Transverse colon (tissue), 4 donors: ENCODE data around the gene ZNF609. TPM values are rescaled to one million over a fixed set of nuclear protein-coding genes. Genes with fewer than 3 reads are reported as not detected.

Experiments
- DNase-seq: peaks from one replicate; pipeline ENCODE4 v3.0.0-alpha.2; 2019
- H3K27ac ChIP-seq, 4 donors: fragments of 200-600 bp; sonication (generic); 2 replicates each; pipeline ENCODE4 v1.5.1; 2016 to 2018; ENCODE audit warnings: inconsistent platforms in 4 of 4
- H3K27me3 ChIP-seq: fragments of 200-600 bp; sonication (generic); 2 replicates; pipeline ENCODE4 v1.5.1; 2017; ENCODE audit warnings: inconsistent platforms
- H3K36me3 ChIP-seq, 4 donors: fragments of 200-600 bp; sonication (generic); 2 replicates each; pipeline ENCODE4 v1.5.1; 2017 to 2019; ENCODE audit warnings: inconsistent platforms in 4 of 4
- H3K4me1 ChIP-seq, 4 donors: fragments of 200-600 bp; sonication (generic); 2 replicates each; pipeline ENCODE4 v1.5.1; 2017 to 2020; ENCODE audit warnings: inconsistent platforms in 4 of 4
- H3K4me3 ChIP-seq, 4 donors: fragments of 200-600 bp; sonication (generic); 1 replicate in 1 of 4; 2 replicates in 3 of 4; pipeline versions ENCODE4 v1.5.1 to v1.6.1; 2017 to 2019; ENCODE audit warnings: inconsistent platforms in 4 of 4
- H3K9me3 ChIP-seq, 2 donors: fragments of 200-600 bp; sonication (generic); 2 replicates each; pipeline ENCODE4 v1.5.1; 2017 to 2019; ENCODE audit warnings: inconsistent platforms in 2 of 2
- EP300 ChIP-seq: sonication (generic); formaldehyde crosslinking; IDR thresholded peaks from one replicate; pipeline ENCODE4 v1.6.1; 2017; ENCODE audit warnings: antibody characterized with exemption, low read depth
- POLR2A ChIP-seq: fragments of 450-650 bp; IDR thresholded peaks from one replicate; pipeline ENCODE4 v1.6.1; 2016; ENCODE audit warnings: antibody characterized with exemption, mild to moderate bottlenecking, moderate library complexity
- POLR2AphosphoS5 ChIP-seq, 3 donors: sonication (generic); formaldehyde crosslinking; IDR thresholded peaks; one replicate each; pipeline ENCODE4 v1.6.1; 2016; ENCODE audit warnings: antibody characterized with exemption in 3 of 3
- WGBS, 2 donors: methylation state at CpG; one replicate each; pipeline ENCODE4 v1.1.5; 2018; ENCODE audit warnings: low coverage in 1 of 2; 5-methylcytosine and 5-hydroxymethylcytosine counted together
- in situ Hi-C, 4 donors: fragments of 200-750 bp; cut with MboI; loops; one replicate each; pipeline versions ENCODE4 v1.15.0 to v1.15.1; 2017; ENCODE audit warnings: low sequenced_read_pairs in 3 of 4, low pct_ligation_motif_present in 1 of 4, low pct_unique_long_range_greater_than_20kb in 1 of 4
- intact Hi-C: fragments of 100-400 bp; cut with DNase I; formaldehyde crosslinking; loops from one replicate; pipeline ENCODE4 v1.15.1; 2023; ENCODE audit warnings: low total_unique reads
- total RNA-seq, 4 donors: library from RNA; depleted of rRNA; stranded (reverse); fragments of >200 nt; gene quantifications; one replicate each; pipeline ENCODE4 v1.1.0, GENCODE V29; 2016
- TF ChIP-seq, protein P1 (sequence below), 5 experiments: fragments of 200-600 bp in 3 of 5; fragments of 450-650 bp in 2 of 5; sonication (generic) in 3 of 5; IDR thresholded peaks; 1 replicate in 2 of 5; 2 replicates in 3 of 5; pipeline ENCODE4 v1.5.1; 2016 to 2017; ENCODE audit warnings: antibody characterized with exemption in 5 of 5, inconsistent platforms in 3 of 5, mild to moderate bottlenecking in 2 of 5, moderate library complexity in 1 of 5

The ZNF609 gene
- total RNA-seq, 4 donors from 2014 or later = 16.1 to 34.8 (median 28.2) TPM

- WGBS, 2 donors = 98% methylated on average over 3 of the region's 3 CpGs; no CpG with 5 or more reads in 1 of the 2 donors
- in situ Hi-C loops (no loop called here), intact Hi-C loops (no loop called here)
- no peak for DNase-seq
- peaks cover 0 to 27% (median 0%) of the 10 kb centered on the region in 4 donors for H3K4me1 ChIP-seq
- H3K36me3 ChIP-seq = no peaks in the 10 kb centered on the region
- H3K27me3 ChIP-seq = no peaks in the 10 kb centered on the region
- no peak overlapping the region for H3K4me3 ChIP-seq
- TF ChIP-seq, protein P1, sequence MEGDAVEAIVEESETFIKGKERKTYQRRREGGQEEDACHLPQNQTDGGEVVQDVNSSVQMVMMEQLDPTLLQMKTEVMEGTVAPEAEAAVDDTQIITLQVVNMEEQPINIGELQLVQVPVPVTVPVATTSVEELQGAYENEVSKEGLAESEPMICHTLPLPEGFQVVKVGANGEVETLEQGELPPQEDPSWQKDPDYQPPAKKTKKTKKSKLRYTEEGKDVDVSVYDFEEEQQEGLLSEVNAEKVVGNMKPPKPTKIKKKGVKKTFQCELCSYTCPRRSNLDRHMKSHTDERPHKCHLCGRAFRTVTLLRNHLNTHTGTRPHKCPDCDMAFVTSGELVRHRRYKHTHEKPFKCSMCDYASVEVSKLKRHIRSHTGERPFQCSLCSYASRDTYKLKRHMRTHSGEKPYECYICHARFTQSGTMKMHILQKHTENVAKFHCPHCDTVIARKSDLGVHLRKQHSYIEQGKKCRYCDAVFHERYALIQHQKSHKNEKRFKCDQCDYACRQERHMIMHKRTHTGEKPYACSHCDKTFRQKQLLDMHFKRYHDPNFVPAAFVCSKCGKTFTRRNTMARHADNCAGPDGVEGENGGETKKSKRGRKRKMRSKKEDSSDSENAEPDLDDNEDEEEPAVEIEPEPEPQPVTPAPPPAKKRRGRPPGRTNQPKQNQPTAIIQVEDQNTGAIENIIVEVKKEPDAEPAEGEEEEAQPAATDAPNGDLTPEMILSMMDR (IDR thresholded peaks at IDR 0.05) = no peak
- TF ChIP-seq POLR2AphosphoS5 (IDR thresholded peaks at IDR 0.05) (no peak), POLR2A (no peak), EP300 (no peak)
- no peak overlapping the region for H3K27ac ChIP-seq
- no peaks in the 10 kb centered on the region for H3K9me3 ChIP-seq
These were observed 53.4 kb downstream of the ZNF609 start for GRCh38 chr15:64513823-64514222.

- no peak for DNase-seq
These were observed 54.8 kb downstream of the ZNF609 start for GRCh38 chr15:64515196-64515595.

DNA sequence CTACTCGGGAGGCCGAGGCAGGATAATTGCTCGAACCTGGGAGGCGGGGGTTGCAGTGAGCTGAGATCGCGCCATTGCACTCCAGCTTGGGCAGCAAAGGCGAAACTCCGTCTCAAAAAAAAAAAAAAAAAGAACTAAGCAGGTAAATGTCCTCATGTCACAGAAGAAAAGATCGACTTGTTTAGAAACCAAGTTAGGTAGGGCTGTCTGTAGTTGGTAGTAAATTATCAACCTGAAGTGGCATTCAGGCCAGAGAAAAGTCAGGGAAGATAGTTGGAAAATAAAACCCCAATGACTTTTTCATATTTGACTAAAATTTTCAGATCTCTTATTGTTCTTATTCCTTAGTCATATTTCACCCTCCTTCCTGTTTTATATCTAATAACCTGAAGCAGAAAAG lies 55.4 kb downstream of the ZNF609 start:
- H3K36me3 ChIP-seq = no peaks in the 10 kb centered on the region
- 87 to 96% methylated on average over 8 to 9 of the region's 9 CpGs for WGBS, 2 donors
- no peak for TF ChIP-seq POLR2AphosphoS5 (IDR thresholded peaks at IDR 0.05)
- no peak for TF ChIP-seq POLR2A
- TF ChIP-seq EP300 = no peak
- TF ChIP-seq, protein P1 (IDR thresholded peaks at IDR 0.05) = no peak
- H3K27me3 ChIP-seq = no peaks in the 10 kb centered on the region
- intact Hi-C loops (no loop called here), in situ Hi-C loops (no loop called here)
- no peaks in the 10 kb centered on the region for H3K9me3 ChIP-seq
- H3K4me1 ChIP-seq = peaks cover 2 to 36% (median 2%) of the 10 kb centered on the region in 4 donors
- no peak overlapping the region for H3K4me3 ChIP-seq
- DNase-seq = no peak
- H3K27ac ChIP-seq = no peak overlapping the region

More at GRCh38 chr15:64515196-64515595, 54.8 kb downstream of the ZNF609 start:
- Histone ChIP-seq H3K27me3 (no peaks in the 10 kb centered on the region), H3K27ac (no peak overlapping the region), H3K4me1 (peaks cover 0 to 29% (median 0%) of the 10 kb centered on the region in 4 donors), H3K4me3 (no peak overlapping the region), H3K36me3 (no peaks in the 10 kb centered on the region), H3K9me3 (no peaks in the 10 kb centered on the region)
- WGBS, 2 donors = 40 to 53% methylated on average over 1 to 2 of the region's 2 CpGs
- intact Hi-C loops (no loop called here), in situ Hi-C loops (no loop called here)
- no peak for TF ChIP-seq EP300
- TF ChIP-seq, protein P1 (IDR thresholded peaks at IDR 0.05) = no peak

- in situ Hi-C loops = no loop called here
These were observed 59.5 kb downstream of the ZNF609 start for GRCh38 chr15:64519897-64520296.

More at GRCh38 chr15:64519897-64520296, 59.5 kb downstream of the ZNF609 start:
- Histone ChIP-seq H3K36me3 (no peaks in the 10 kb centered on the region), H3K4me3 (no peak overlapping the region), H3K9me3 (no peaks in the 10 kb centered on the region), H3K27me3 (no peaks in the 10 kb centered on the region), H3K4me1 (peaks cover 10 to 53% (median 18%) of the 10 kb centered on the region in 4 donors), H3K27ac (no peak overlapping the region)
- TF ChIP-seq POLR2A (no peak), POLR2AphosphoS5 (IDR thresholded peaks at IDR 0.05) (no peak), EP300 (no peak)
- TF ChIP-seq, protein P1 (IDR thresholded peaks at IDR 0.05) = no peak
- no peak for DNase-seq
- intact Hi-C loops = no loop called here
